ENCODE results near the gene MIGA2. TPM values are rescaled to one million over a fixed set of nuclear protein-coding genes. Genes with fewer than 3 reads are reported as not detected.
A peak's percentile ranks its signal among the peaks of the same experiment; 100 is the strongest.
"Not testable (repeated sequence)": the region's sequence is repeated elsewhere in the genome, so short reads cannot be mapped to it uniquely, and the experiment has no call there.

Gene MIGA2
- 19.5 and 23.3 TPM in 2 replicates for total RNA-seq (2014; rRNA removed; shearing (Covaris generic))

- DNase-seq (ENCODE audit: low read depth) = peak; percentile 100
These were observed at the start of gene MIGA2 for GRCh38 chr9:129036241-129036922. Gene MIGA2 (plus strand): TSS chr9:129036626. CDS start chr9:129040595, 3,969 bp downstream.

- DNase-seq (ENCODE audit: low read depth) = no peak
These were observed 49.8 kb upstream of the MIGA2 start for GRCh38 chr9:128986671-128987070.

GRCh38 chr9:128987805-128988204 is 48.6 kb upstream of the MIGA2 start:
- DNase-seq (ENCODE audit: low read depth) = peak; percentile 85

- DNase-seq (ENCODE audit: low read depth) = peak; percentile 20
These were observed 43.4 kb upstream of the MIGA2 start for GRCh38 chr9:128992995-128993394.

- DNase-seq (ENCODE audit: low read depth) = no peak
These were observed 40.6 kb upstream of the MIGA2 start for GRCh38 chr9:128995791-128996190.

- no peak for DNase-seq (ENCODE audit: low read depth)
These were observed 38.0 kb upstream of the MIGA2 start for GRCh38 chr9:128998462-128998861.

GRCh38 chr9:128999581-129000206 is 36.7 kb upstream of the MIGA2 start:
- DNase-seq (ENCODE audit: low read depth) = no peak

GRCh38 chr9:129001504-129002325 is 34.7 kb upstream of the MIGA2 start:
- DNase-seq (ENCODE audit: low read depth) = no peak

GRCh38 chr9:129002992-129003391 is 33.4 kb upstream of the MIGA2 start:
- no peak for DNase-seq (ENCODE audit: low read depth)

GRCh38 chr9:129004173-129004572 is 32.3 kb upstream of the MIGA2 start:
- not testable (repeated sequence) for DNase-seq (ENCODE audit: low read depth)

- no peak for DNase-seq (ENCODE audit: low read depth)
These were observed 31.0 kb upstream of the MIGA2 start for GRCh38 chr9:129005336-129005997.

GRCh38 chr9:129006328-129007034 is 29.9 kb upstream of the MIGA2 start:
- peak; percentile 74 for DNase-seq (ENCODE audit: low read depth)

GRCh38 chr9:129007035-129007765 is 29.2 kb upstream of the MIGA2 start:
- DNase-seq (ENCODE audit: low read depth) = no peak

GRCh38 chr9:129007766-129008468 is 28.5 kb upstream of the MIGA2 start:
- DNase-seq (ENCODE audit: low read depth) = no peak

GRCh38 chr9:129008469-129008965 is 27.9 kb upstream of the MIGA2 start:
- DNase-seq (ENCODE audit: low read depth) = no peak

- DNase-seq (ENCODE audit: low read depth) = no peak
These were observed 27.3 kb upstream of the MIGA2 start for GRCh38 chr9:129008986-129009583.

GRCh38 chr9:129009584-129010141 is 26.8 kb upstream of the MIGA2 start:
- no peak for DNase-seq (ENCODE audit: low read depth)

- no peak for DNase-seq (ENCODE audit: low read depth)
These were observed 26.0 kb upstream of the MIGA2 start for GRCh38 chr9:129010267-129010975.

Measured in M059J (cell line).